Fibroblast of skin of abdomen (primary cell): ENCODE data around the gene ARHGEF10L.

Source experiments
- DNase-seq: peaks from one replicate; pipeline ENCODE4 v3.0.0-alpha.2; 2013

ARHGEF10L gene

GRCh38 chr1:17594690-17595601 lies 55.4 kb downstream of the ARHGEF10L start:
- peak; percentile 14 for DNase-seq

- DNase-seq: no peak
These were observed 56.1 kb downstream of the ARHGEF10L start for GRCh38 chr1:17595602-17595925.

GRCh38 chr1:17596186-17596585 lies 56.7 kb downstream of the ARHGEF10L start:
- no peak for DNase-seq

- DNase-seq: no peak
These were observed 57.4 kb downstream of the ARHGEF10L start for GRCh38 chr1:17596651-17597509.

GRCh38 chr1:17597651-17598050 lies 58.2 kb downstream of the ARHGEF10L start:
- no peak for DNase-seq

- no peak for DNase-seq
These were observed 58.8 kb downstream of the ARHGEF10L start for GRCh38 chr1:17598251-17598650.

- no peak for DNase-seq
These were observed 59.9 kb downstream of the ARHGEF10L start for GRCh38 chr1:17599291-17599953.

- DNase-seq: no peak
These were observed 60.4 kb downstream of the ARHGEF10L start for GRCh38 chr1:17599954-17600300.

- DNase-seq: no peak
These were observed 60.8 kb downstream of the ARHGEF10L start for GRCh38 chr1:17600321-17600720.

GRCh38 chr1:17601643-17602382 lies 62.3 kb downstream of the ARHGEF10L start:
- DNase-seq: no peak

- DNase-seq: no peak
These were observed 63.8 kb downstream of the ARHGEF10L start for GRCh38 chr1:17603091-17603841.

- DNase-seq: no peak
These were observed 66.3 kb downstream of the ARHGEF10L start for GRCh38 chr1:17605582-17606344.

- DNase-seq: peak; percentile 55
These were observed 67.4 kb downstream of the ARHGEF10L start for GRCh38 chr1:17606826-17607440.

GRCh38 chr1:17607644-17608581 lies 68.4 kb downstream of the ARHGEF10L start:
- DNase-seq: no peak

GRCh38 chr1:17609529-17609928 lies 70.0 kb downstream of the ARHGEF10L start:
- no peak for DNase-seq

- DNase-seq: no peak
These were observed 70.6 kb downstream of the ARHGEF10L start for GRCh38 chr1:17610085-17610484.

GRCh38 chr1:17610713-17611112 lies 71.2 kb downstream of the ARHGEF10L start:
- DNase-seq: no peak

GRCh38 chr1:17611991-17612390 lies 72.5 kb downstream of the ARHGEF10L start:
- peak; percentile 73 for DNase-seq

GRCh38 chr1:17612831-17613230 lies 73.3 kb downstream of the ARHGEF10L start:
- no peak for DNase-seq
